Stimulated activated CD8-positive, alpha-beta memory T cell treated with anti-CD3 and anti-CD28 coated beads, Interleukin-7, amount 100 ng/mL, for 48 hours (primary cell): ENCODE measurements around the gene DLG2.
"Not testable (repeated sequence)": the region's sequence is repeated elsewhere in the genome, so short reads cannot be mapped to it uniquely, and the experiment has no call there.

ENCODE experiments used
- DNase-seq, 2 donors: peaks; one replicate each; pipeline ENCODE4 v3.0.0-alpha.2; 2020; ENCODE audit warnings: low read depth in 1 of 2; ENCODE audit errors: extremely low read depth in 1 of 2

Gene DLG2

GRCh38 chr11:85472953-85473352 lies 154.2 kb downstream of the DLG2 start:
- no peak for DNase-seq

GRCh38 chr11:85464283-85464682 lies 162.9 kb downstream of the DLG2 start:
- no peak for DNase-seq

- no peak for DNase-seq
Observed at GRCh38 chr11:85459304-85459703, 167.8 kb downstream of the DLG2 start.

GRCh38 chr11:85444479-85444878 lies 182.7 kb downstream of the DLG2 start:
- no peak for DNase-seq

- DNase-seq = no peak
Observed at GRCh38 chr11:85440273-85440672, 186.9 kb downstream of the DLG2 start.

GRCh38 chr11:85438328-85438727 lies 188.8 kb downstream of the DLG2 start:
- DNase-seq = no peak

- DNase-seq = no peak
Observed at GRCh38 chr11:85431319-85431718, 195.8 kb downstream of the DLG2 start.

- no peak for DNase-seq
Observed at GRCh38 chr11:85423794-85424193, 203.3 kb downstream of the DLG2 start.

GRCh38 chr11:85423316-85423715 lies 203.8 kb downstream of the DLG2 start:
- no peak for DNase-seq

GRCh38 chr11:85414175-85414574 lies 213.0 kb downstream of the DLG2 start:
- no peak for DNase-seq

- no peak for DNase-seq
Observed at GRCh38 chr11:85407648-85408047, 219.5 kb downstream of the DLG2 start.

- DNase-seq = no peak
Observed at GRCh38 chr11:85406841-85407240, 220.3 kb downstream of the DLG2 start.

- DNase-seq = no peak
Observed at GRCh38 chr11:85406316-85406715, 220.8 kb downstream of the DLG2 start.

GRCh38 chr11:85395515-85396055 lies 231.6 kb downstream of the DLG2 start:
- not testable (repeated sequence) for DNase-seq

GRCh38 chr11:85394283-85394682 lies 232.9 kb downstream of the DLG2 start:
- DNase-seq = no peak

GRCh38 chr11:85391141-85391540 lies 236.0 kb downstream of the DLG2 start:
- no peak for DNase-seq

GRCh38 chr11:85385547-85385946 lies 241.6 kb downstream of the DLG2 start:
- DNase-seq = no peak

- DNase-seq = no peak
Observed at GRCh38 chr11:85385111-85385510, 242.0 kb downstream of the DLG2 start.

- no peak for DNase-seq
Observed at GRCh38 chr11:85379066-85379465, 248.1 kb downstream of the DLG2 start.

GRCh38 chr11:85377901-85378300 lies 249.2 kb downstream of the DLG2 start:
- no peak for DNase-seq

GRCh38 chr11:85359859-85360258 lies 267.3 kb downstream of the DLG2 start:
- DNase-seq = no peak

- DNase-seq = no peak
Observed at GRCh38 chr11:85355921-85356320, 271.2 kb downstream of the DLG2 start.

GRCh38 chr11:85349539-85349938 lies 277.6 kb downstream of the DLG2 start:
- DNase-seq = not testable (repeated sequence)
